Left cardiac atrium (tissue), 4 donors: ENCODE data around the gene PRSS27. TPM values are rescaled to one million over a fixed set of nuclear protein-coding genes. Genes with fewer than 3 reads are reported as not detected.
"Not testable (repeated sequence)": the region's sequence is repeated elsewhere in the genome, so short reads cannot be mapped to it uniquely, and the experiment has no call there.

Experiments
- ATAC-seq, 2 donors: fragments of 200-7000 bp; cut with Tn5 transposase; one replicate each; pipeline ENCODE4 v1.9.1; 2020; ENCODE audit warnings: mild to moderate bottlenecking in 2 of 2, moderate library complexity in 2 of 2
- DNase-seq: peaks from one replicate; pipeline ENCODE4 v3.0.0-alpha.2; 2020
- intact Hi-C, 2 donors: fragments of 100-400 bp; cut with DNase I; formaldehyde crosslinking; loops; one replicate each; pipeline versions ENCODE4 v1.14.1 to v1.15.1; 2022 to 2023
- total RNA-seq, 2 donors: library from RNA; stranded (reverse); fragmentation: NEBNext Ultra II Directional; extraction: Animal tissue kit (Norgen Biotek cat#: 25700); gene quantifications; one replicate each; pipeline ENCODE4 v1.2.1, GENCODE V29; 2021
- donor health status: DM: no; HTN: yes; CAD: no.
- donor health status: DM: no; HTN: yes; CAD: no; lungs with severe emphysema.
- donor health status: DM: yes; HTN: yes; CAD: no.
- donor health status: Dilated cardiomyopathy.

The PRSS27 gene
- total RNA-seq, 2 donors from 2014 or later: 0.44 to 0.65 TPM

GRCh38 chr16:2736476-2737237 is 16.6 kb upstream of the PRSS27 start:
- intact Hi-C loops: no loop called here
- no peak for DNase-seq
- ATAC-seq: no peak

GRCh38 chr16:2734844-2735515 is 15.0 kb upstream of the PRSS27 start:
- ATAC-seq (no peak), DNase-seq (no peak)
- intact Hi-C loops: no loop called here

GRCh38 chr16:2728034-2728433 is 8.0 kb upstream of the PRSS27 start:
- ATAC-seq (no peak), DNase-seq (no peak)
- intact Hi-C loops: no loop called here

DNA sequence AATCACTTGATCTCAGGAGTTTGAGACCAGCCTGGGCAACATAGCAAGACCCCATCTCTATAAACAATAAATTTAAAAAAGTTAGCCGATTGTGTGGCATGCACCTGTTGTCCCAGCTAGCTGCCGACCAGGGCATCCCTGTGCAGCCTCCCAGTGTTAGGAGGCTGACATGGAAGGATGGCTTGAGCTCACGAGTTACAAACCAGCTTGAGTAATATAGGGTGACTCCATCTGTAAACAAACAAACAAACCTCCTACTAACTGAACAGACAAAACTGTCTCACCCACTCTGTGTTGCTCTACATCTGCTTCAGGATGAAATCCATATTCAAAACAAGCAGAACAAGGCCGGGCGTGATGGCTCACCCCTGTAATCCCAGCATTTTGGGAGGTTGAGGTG is 6.9 kb upstream of the PRSS27 start:
- DNase-seq: no peak
- ATAC-seq: no peak
- intact Hi-C loops: no loop called here

GRCh38 chr16:2724816-2725348 is 4.9 kb upstream of the PRSS27 start:
- intact Hi-C loops: no loop called here
- ATAC-seq (no peak), DNase-seq (no peak)

- no peak for DNase-seq
- intact Hi-C loops: no loop called here
- no peak for ATAC-seq
These were observed 4.2 kb upstream of the PRSS27 start for GRCh38 chr16:2724088-2724676.

DNA sequence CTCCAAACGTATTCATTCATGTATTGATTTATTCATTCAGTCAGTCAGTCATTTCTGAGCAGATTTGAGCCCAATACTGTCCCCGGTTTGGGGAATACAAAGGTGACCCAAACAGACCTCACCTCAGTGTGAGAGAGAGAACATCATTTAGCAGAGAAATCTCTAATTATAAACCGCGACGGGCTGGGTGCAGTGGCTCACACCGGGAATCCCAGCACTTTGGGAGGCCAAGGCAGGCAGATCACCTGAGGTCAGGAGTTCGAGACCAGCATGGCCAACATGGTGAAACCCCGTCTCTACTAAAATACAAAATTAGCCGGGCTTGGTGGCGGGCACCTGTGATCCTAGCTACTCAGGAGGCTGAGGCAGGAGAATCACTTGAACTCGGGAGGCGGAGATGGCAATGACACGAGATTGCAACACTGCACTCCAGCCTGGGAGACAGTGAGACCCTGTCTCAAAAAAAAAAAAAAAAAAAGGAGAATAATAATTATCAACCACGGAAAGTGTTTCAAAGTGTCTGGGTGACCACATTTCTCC is 1.7 kb upstream of the PRSS27 start:
- ATAC-seq, intact Hi-C loops, DNase-seq: not testable (repeated sequence)

DNA sequence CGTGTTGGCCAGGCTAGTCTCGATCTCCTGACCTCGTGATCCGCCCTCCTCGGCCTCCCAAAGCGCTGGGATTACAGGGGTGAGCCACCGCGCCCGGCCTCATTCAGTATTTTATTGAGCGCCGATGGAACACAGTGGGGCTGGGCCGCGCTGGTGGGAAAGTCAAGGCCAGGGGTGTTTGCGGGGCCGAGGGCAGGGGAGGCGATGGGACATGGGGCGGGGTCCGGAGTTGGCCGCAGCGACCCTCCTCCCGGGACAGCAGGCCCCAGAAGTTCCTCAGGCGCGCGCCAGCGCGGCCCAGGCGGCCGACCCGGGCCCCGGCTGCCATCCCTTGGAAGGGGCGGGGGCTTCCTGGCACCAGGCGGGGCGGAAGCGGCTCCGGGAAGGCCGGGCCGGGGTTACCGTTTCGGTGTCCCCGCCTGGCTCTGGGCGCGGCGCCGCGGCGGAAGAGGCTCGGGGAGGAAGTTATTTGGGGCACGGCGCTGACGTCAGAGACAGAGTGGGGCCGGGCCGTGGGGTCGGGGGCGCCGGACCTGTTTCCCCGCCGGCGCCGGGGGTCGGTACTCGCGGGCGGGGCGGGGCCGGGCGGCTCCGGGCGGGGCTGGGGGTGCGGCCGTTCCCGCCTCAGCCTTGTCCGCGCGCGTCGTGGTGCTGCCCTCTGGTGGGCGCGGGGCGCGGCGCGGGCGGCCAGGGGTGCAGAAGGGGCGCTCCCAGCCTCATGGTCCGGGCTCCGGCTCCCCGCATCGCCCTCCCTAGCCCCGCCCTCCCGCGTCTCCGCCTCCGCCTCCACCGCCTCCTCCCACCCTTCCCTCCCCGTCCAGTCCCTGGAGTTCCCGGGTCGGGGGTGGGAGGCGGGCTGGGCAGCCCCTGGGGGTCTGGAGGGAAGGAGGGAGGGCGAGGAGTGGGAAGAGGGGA is 952 bp upstream of the PRSS27 start:
- peak; percentile 90 for DNase-seq
- ATAC-seq: peak; percentile 93 to 94
- intact Hi-C loops: no loop called here

DNA sequence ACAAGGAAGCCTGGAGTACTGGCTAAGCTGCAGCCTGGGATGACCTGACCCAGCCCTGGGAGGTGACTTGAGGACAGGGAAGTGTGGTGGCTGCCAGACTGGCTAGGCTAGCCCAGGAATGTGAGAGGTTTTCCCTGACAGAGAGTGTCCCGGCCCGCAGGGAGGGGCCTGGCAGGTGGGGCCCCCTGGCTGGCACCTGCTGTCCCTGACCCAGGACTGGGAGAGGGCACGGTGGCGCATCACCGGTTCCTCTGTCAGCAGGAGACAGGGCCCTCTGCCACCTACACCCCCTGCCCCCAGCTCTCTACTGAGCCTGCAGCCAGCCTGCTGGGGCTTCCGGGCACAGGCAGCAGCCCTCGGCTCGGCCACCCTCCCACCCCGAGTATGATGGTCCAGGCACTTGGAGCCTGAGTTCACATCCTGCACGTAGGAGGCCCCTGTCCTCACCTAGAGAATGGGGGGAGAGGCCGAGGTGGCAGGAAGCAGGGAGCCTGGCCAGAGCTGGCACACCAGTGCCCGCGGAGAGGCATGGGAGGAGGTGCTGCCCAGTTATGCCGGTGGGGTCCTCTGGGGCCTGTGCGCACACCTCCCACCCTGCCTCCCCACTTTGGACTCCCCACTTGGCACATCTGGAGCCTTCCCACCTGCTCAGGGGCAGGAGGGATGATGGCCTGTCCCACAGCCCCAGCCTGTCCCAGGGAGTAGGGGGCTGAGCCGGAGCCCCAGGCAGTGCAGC is 528 bp downstream of the PRSS27 start:
- no peak for ATAC-seq
- DNase-seq: no peak
- intact Hi-C loops: no loop called here

- ATAC-seq: no peak
- intact Hi-C loops: no loop called here
- DNase-seq: no peak
These were observed 2.4 kb downstream of the PRSS27 start for GRCh38 chr16:2717383-2718263.

GRCh38 chr16:2716948-2717347 is 3.1 kb downstream of the PRSS27 start:
- no peak for DNase-seq
- ATAC-seq: no peak
- intact Hi-C loops: no loop called here

- intact Hi-C loops: no loop called here
- DNase-seq: no peak
- no peak for ATAC-seq
These were observed 3.8 kb downstream of the PRSS27 start for GRCh38 chr16:2715966-2716885.

GRCh38 chr16:2715519-2715918 is 4.5 kb downstream of the PRSS27 start:
- intact Hi-C loops: no loop called here
- ATAC-seq (peak; percentile 65 to 82), DNase-seq (peak; percentile 74)

DNA sequence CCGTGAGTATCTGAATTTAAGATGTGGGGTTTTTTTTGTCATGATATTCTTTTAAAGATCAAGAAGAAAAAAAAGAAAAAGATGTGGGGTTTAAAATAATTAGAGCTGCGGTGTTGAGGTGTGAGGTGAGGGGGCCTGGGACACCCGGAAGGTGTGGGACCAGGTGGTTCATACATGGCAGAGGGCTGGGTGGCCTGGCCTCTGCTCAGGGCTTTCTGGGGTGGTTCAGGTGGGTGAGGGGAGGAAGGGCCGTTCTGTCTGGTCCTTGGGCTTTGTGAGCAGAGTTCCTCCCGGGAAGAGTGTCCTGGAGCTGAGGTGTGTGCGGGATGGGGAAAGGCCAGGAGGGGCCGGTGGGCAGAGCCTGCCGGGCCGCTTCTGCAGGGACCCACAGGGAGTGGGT is 5.0 kb downstream of the PRSS27 start:
- no peak for ATAC-seq
- no peak for DNase-seq
- intact Hi-C loops: no loop called here

DNA sequence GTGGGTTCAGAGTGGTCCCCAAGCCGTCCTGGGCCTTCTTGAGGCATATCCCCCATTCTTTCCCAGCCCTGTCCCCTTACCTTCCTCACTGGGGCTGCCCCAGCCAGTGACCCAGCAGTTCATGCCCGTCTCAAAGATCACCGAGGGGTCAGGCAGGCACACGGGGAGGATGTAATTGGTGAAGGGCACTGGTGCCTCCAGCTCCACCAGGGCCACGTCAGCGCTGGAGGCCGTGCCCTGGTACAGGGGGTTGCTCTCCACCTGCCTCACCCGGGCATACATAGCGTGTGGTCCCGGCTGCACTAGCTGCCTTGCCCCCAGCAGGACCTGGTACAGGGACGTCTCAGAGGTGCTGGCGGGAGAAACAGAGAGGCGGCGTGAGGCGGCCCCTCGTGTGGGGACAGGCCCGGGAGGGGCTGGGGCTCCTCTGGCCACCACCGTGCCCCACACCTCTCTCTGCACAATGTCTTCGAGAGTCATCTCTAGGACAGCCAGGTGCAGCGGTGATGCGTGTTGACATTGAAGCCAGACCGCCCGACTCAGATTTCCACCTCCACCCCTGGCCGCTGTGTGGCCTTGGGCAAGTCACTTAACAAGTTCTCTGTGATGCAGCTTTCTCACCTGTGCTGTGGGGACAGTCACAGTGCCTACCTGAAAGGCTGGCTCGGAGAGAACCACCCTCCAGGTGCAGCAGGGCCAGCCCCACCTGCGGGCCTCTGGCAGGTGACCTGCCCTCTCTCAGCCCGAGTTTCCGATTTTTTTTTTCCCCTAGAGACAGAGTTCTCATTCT is 5.8 kb downstream of the PRSS27 start:
- DNase-seq: no peak
- ATAC-seq: no peak
- intact Hi-C loops: no loop called here

DNA sequence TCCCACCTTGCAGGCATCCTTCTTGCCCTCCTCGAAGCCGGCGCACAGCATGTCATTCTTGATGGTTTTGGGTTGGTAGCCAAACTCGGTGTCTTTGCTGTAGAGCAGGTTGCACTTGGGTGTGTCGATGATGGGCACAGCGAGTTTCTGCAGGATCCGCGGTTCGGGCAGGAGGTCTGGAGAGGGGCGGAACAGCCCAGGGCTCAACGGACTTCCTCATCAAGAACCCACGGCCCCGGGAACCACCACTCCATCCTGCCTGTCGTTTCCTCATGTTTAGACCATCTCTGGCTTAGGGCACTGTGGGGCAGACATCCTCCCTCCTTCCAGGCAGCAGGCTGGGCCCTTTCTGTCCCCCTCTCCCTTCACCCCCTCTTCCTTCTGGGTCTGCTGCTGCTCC is 6.5 kb downstream of the PRSS27 start:
- DNase-seq (no peak), ATAC-seq (no peak)
- intact Hi-C loops: no loop called here
